IMR-90 (cell line): ENCODE measurements around the gene DENND10. TPM values are rescaled to one million over a fixed set of nuclear protein-coding genes. Genes with fewer than 3 reads are reported as not detected.

Source experiments
- ATAC-seq: fragments of 200-7000 bp; cut with Tn5 transposase; 2 replicates; pipeline ENCODE4 v1.9.1; 2020; ENCODE audit warnings: low read depth, mild to moderate bottlenecking, moderate library complexity
- BruUV-seq: library from RNA; stranded (reverse); fragments of 400-500 nt; replicated peaks from 2 replicates; lab custom pipeline; 2021; lab: Mats Ljungman, UMichigan
- CTCF ChIA-PET: fragments of 300-600 bp; formaldehyde crosslinking; extraction: SDS; loops from one replicate; lab custom pipeline; 2021; ENCODE audit warnings: antibody characterized with exemption; lab: Yijun Ruan, JAX
- POLR2A ChIA-PET: fragments of 300-600 bp; sonication (Branson Sonifier 250); formaldehyde crosslinking; loops from one replicate; lab custom pipeline; 2022; ENCODE audit warnings: antibody characterized with exemption; ENCODE audit not compliant: unreplicated experiment; lab: Charles Lee
- DNase-seq: peaks from one replicate; pipeline ENCODE4 v3.0.0; 2013
- H2AFZ ChIP-seq: replicated peaks from 2 replicates; pipeline ENCODE3; 2013; ENCODE audit warnings: low read length, mild to moderate bottlenecking; ENCODE audit not compliant: poor library complexity
- H2AK5ac ChIP-seq: 2 replicates; pipeline ENCODE4 v1.6.1; 2013; ENCODE audit warnings: low read depth, low read length, inconsistent platforms
- H2AK9ac ChIP-seq: replicated peaks from 2 replicates; pipeline ENCODE3; 2013; ENCODE audit warnings: mild to moderate bottlenecking, low read depth, low read length, moderate library complexity; ENCODE audit not compliant: poor library complexity
- H2BK120ac ChIP-seq: 2 replicates; pipeline ENCODE4 v1.6.1; 2013; ENCODE audit warnings: low read depth, low read length, inconsistent platforms
- H2BK15ac ChIP-seq: 3 replicates; pipeline ENCODE4 v1.6.1; 2013; ENCODE audit warnings: low read depth, low read length, inconsistent platforms
- H2BK20ac ChIP-seq: 2 replicates; pipeline ENCODE4 v1.6.1; 2013; ENCODE audit warnings: low read depth, mild to moderate bottlenecking, inconsistent platforms, low read length, moderate library complexity
- H2BK5ac ChIP-seq: 2 replicates; pipeline ENCODE4 v1.6.1; 2013; ENCODE audit warnings: mild to moderate bottlenecking, low read depth, low read length, inconsistent platforms; ENCODE audit not compliant: poor library complexity, severe bottlenecking
- H3K14ac ChIP-seq: replicated peaks from 2 replicates; pipeline ENCODE4 v1.6.1; 2013; ENCODE audit warnings: low read depth, low read length, inconsistent platforms
- H3K18ac ChIP-seq: 2 replicates; pipeline ENCODE4 v1.6.1; 2013; ENCODE audit warnings: low read depth, low read length, control low read depth
- H3K23ac ChIP-seq: 2 replicates; pipeline ENCODE4 v1.6.1; 2013; ENCODE audit warnings: low read depth, low read length, inconsistent platforms
- H3K27ac ChIP-seq: 2 replicates; pipeline ENCODE4 v1.5.1; 2013; ENCODE audit warnings: mild to moderate bottlenecking, control low read depth, low read length; ENCODE audit not compliant: insufficient read depth
- H3K27me3 ChIP-seq: 2 replicates; pipeline ENCODE4 v1.6.1; 2013; ENCODE audit warnings: low read length; ENCODE audit not compliant: control insufficient read depth, insufficient read depth
- H3K36me3 ChIP-seq: 2 replicates; pipeline ENCODE4 v1.6.1; 2013; ENCODE audit warnings: low read length, mixed read lengths; ENCODE audit not compliant: control insufficient read depth, insufficient read depth
- H3K4ac ChIP-seq: 2 replicates; pipeline ENCODE4 v1.6.1; 2013; ENCODE audit warnings: low read depth, low read length, inconsistent platforms
- H3K4me1 ChIP-seq: 2 replicates; pipeline ENCODE4 v1.6.1; 2013; ENCODE audit warnings: low read length, mixed read lengths; ENCODE audit not compliant: control insufficient read depth, insufficient read depth
- H3K4me2 ChIP-seq: 2 replicates; pipeline ENCODE4 v1.6.1; 2013; ENCODE audit warnings: low read depth, mild to moderate bottlenecking, control low read depth, low read length, moderate library complexity
- H3K4me3 ChIP-seq: 2 replicates; pipeline ENCODE4 v1.5.1; 2013; ENCODE audit warnings: low read depth, mild to moderate bottlenecking, control low read depth, low read length, moderate library complexity; ENCODE audit not compliant: insufficient read depth
- H3K56ac ChIP-seq: 2 replicates; pipeline ENCODE4 v1.6.1; 2013; ENCODE audit warnings: low read length, inconsistent platforms; ENCODE audit not compliant: insufficient read depth; ENCODE audit errors: extremely low read depth
- H3K79me1 ChIP-seq, 2 experiments: 2 replicates each; pipeline ENCODE4 v1.6.1; 2013; ENCODE audit warnings: low read length in 2 of 2, inconsistent platforms in 1 of 2, low read depth in 1 of 2
- H3K9ac ChIP-seq: 2 replicates; pipeline ENCODE4 v1.6.1; 2013; ENCODE audit warnings: low read depth, low read length, control low read depth
- H3K9me1 ChIP-seq: 2 replicates; pipeline ENCODE4 v1.6.1; 2013; ENCODE audit warnings: low read length, inconsistent platforms; ENCODE audit not compliant: insufficient read depth
- H3K9me3 ChIP-seq: 2 replicates; pipeline ENCODE4 v1.6.1; 2013; ENCODE audit warnings: low read length; ENCODE audit not compliant: control insufficient read depth, insufficient read depth
- H4K20me1 ChIP-seq: 2 replicates; pipeline ENCODE4 v1.6.1; 2013; ENCODE audit warnings: low read length, inconsistent platforms; ENCODE audit not compliant: insufficient read depth
- H4K5ac ChIP-seq: 2 replicates; pipeline ENCODE4 v1.6.1; 2013; ENCODE audit warnings: mild to moderate bottlenecking, low read depth, low read length, control low read depth
- H4K8ac ChIP-seq, 2 experiments: 2 replicates each; pipeline ENCODE4 v1.6.1; 2013; ENCODE audit warnings: low read depth in 2 of 2, low read length in 2 of 2, control low read depth in 1 of 2, inconsistent platforms in 1 of 2
- H4K91ac ChIP-seq: 2 replicates; pipeline ENCODE4 v1.6.1; 2013; ENCODE audit warnings: low read depth, low read length, inconsistent platforms; ENCODE audit not compliant: insufficient read depth
- BHLHE40 ChIP-seq: fragments of 150-350 bp; IDR thresholded peaks from 2 replicates; pipeline ENCODE4 v1.6.1; 2016; ENCODE audit warnings: mild to moderate bottlenecking, low read depth, low read length
- CEBPB ChIP-seq: IDR thresholded peaks from 2 replicates; pipeline ENCODE4 v1.6.1; 2012; ENCODE audit warnings: low read depth, low read length, improper control_type of control experiment
- CHD1 ChIP-seq: IDR thresholded peaks from 2 replicates; pipeline ENCODE4 v1.6.1; 2012; ENCODE audit warnings: low read depth, low read length, improper control_type of control experiment
- FOS ChIP-seq: fragments of 150-350 bp; IDR thresholded peaks from 2 replicates; pipeline ENCODE4 v1.6.1; 2016; ENCODE audit warnings: low read depth, low read length
- MAZ ChIP-seq: IDR thresholded peaks from 2 replicates; pipeline ENCODE4 v1.6.1; 2012; ENCODE audit warnings: low read depth, mild to moderate bottlenecking, low read length, improper control_type of control experiment, moderate library complexity, borderline replicate concordance
- MXI1 ChIP-seq: IDR thresholded peaks from 2 replicates; pipeline ENCODE4 v1.6.1; 2012; ENCODE audit warnings: low read depth, mild to moderate bottlenecking, low read length, moderate library complexity, borderline replicate concordance
- NFE2L2 ChIP-seq: fragments of 150-350 bp; IDR thresholded peaks from 2 replicates; pipeline ENCODE4 v1.6.1; 2016; ENCODE audit warnings: low read depth, mild to moderate bottlenecking, low read length
- POLR2A ChIP-seq: IDR thresholded peaks from 2 replicates; pipeline ENCODE4 v1.6.1; 2012; ENCODE audit warnings: mild to moderate bottlenecking, low read depth, low read length
- RAD21 ChIP-seq: IDR thresholded peaks from 2 replicates; pipeline ENCODE4 v1.6.1; 2012; ENCODE audit warnings: low read length, improper control_type of control experiment
- RCOR1 ChIP-seq: IDR thresholded peaks from 2 replicates; pipeline ENCODE4 v1.6.1; 2012; ENCODE audit warnings: mild to moderate bottlenecking, low read length, improper control_type of control experiment; ENCODE audit not compliant: insufficient replicate concordance
- RFX5 ChIP-seq: IDR thresholded peaks from 2 replicates; pipeline ENCODE4 v1.8.0; 2012; ENCODE audit warnings: low read depth, mild to moderate bottlenecking, low read length, moderate library complexity
- SMC3 ChIP-seq: fragments of 150-350 bp; IDR thresholded peaks from 2 replicates; pipeline ENCODE4 v1.6.1; 2016; ENCODE audit warnings: low read depth, mild to moderate bottlenecking, antibody characterized with exemption, low read length, moderate library complexity
- WGBS, 2 experiments: methylation state at CpG; one replicate each; pipeline versions ENCODE4 v1.1.5 to v1.1.7; 2013; ENCODE audit warnings: missing lambda C conversion rate in 2 of 2; ENCODE audit not compliant: insufficient read length in 1 of 2; ENCODE audit errors: extremely low coverage in 2 of 2; 5-methylcytosine and 5-hydroxymethylcytosine counted together
- dilution Hi-C: fragments of 300-500 bp; cut with HindIII; formaldehyde crosslinking; loops from one replicate; pipeline ENCODE4 v1.14.3; 2018; ENCODE audit warnings: low sequenced_read_pairs; ENCODE audit not compliant: unreplicated experiment
- in situ Hi-C: fragments of 300-500 bp; cut with MboI; formaldehyde crosslinking; loops from 3 replicates; pipeline ENCODE4 v1.14.3; 2019; ENCODE audit warnings: low sequenced_read_pairs, inconsistent platforms, mixed read lengths
- intact Hi-C: fragments of 100-400 bp; cut with micrococcal nuclease; formaldehyde crosslinking; loops from 2 replicates; pipeline ENCODE4 v1.10.0; 2022
- polyA plus RNA-seq, 3 experiments: library from polyadenylated mRNA; depleted of rRNA; stranded (reverse); fragments of >200 nt; gene quantifications; 2 replicates each; pipeline ENCODE4 v1.2.3, GENCODE V29; 2012; ENCODE audit warnings: low replicate concordance in 1 of 3
- total RNA-seq: library from RNA; depleted of rRNA; stranded (reverse); fragments of >200 nt; gene quantifications from 2 replicates; pipeline ENCODE4 v1.2.3, GENCODE V29; 2012
- TF ChIP-seq, protein P1 (sequence below): conservative IDR thresholded peaks from 2 replicates; pipeline ENCODE4 v1.5.1; 2012; ENCODE audit warnings: mild to moderate bottlenecking, low read depth, low read length, improper control_type of control experiment
- TF ChIP-seq, protein P2 (sequence below): fragments of 150-350 bp; IDR thresholded peaks from 2 replicates; pipeline ENCODE4 v1.6.1; 2016; ENCODE audit warnings: low read depth, mild to moderate bottlenecking, low read length, moderate library complexity, borderline replicate concordance
- TF ChIP-seq, protein P3 (sequence below): fragments of 150-350 bp; IDR thresholded peaks from 2 replicates; pipeline ENCODE4 v1.6.1; 2017; ENCODE audit warnings: mild to moderate bottlenecking, antibody characterized with exemption, low read length, low read depth

The DENND10 gene
- total and polyA plus RNA-seq, 2 of the 4 experiments (the other 2 are of a cell fraction), result 50.9 to 81.4 TPM

DNA sequence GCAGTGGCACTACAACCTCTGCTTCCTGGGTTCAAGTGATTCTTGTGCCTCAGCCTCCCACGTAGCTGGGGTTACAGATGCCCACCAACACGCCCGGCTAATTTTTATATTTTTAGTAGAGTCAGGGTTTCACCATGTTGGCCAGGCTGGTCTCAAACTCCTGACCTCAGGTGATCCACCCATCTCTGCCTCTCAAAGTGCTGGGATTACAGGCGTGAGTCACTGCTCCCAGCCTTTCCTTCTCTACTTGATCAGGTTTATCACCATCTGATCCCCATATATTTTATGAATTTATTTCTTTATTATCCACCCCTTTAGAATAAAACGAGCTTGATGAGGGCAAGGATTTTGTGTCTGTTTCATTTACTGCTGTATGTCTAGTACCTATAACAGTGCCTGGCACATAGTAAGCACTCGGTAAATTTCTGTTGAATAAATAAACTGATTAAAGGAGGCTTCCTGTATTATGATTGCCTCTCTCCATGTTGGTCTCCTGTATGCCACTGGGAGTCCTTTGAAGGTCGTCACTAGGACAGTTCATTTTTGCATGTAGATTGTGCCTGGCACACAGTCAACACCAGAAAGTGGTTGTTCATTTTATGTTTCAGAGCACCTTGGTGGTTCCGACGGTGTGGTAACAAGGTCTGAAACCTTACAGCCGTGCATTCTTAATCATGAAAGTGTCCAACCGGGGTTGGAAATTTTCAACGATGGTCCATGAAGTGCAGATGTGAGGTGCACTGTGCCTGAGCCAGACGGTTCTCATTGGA lies 13.7 kb upstream of the DENND10 start:
- Histone ChIP-seq H2BK20ac (no peak overlapping the region), H3K36me3 (no peaks in the 10 kb centered on the region), H2AK5ac (no peak overlapping the region), H3K23ac (no peak overlapping the region), H2AFZ (no peak overlapping the region), H2BK15ac (no peak overlapping the region; the same call in 2 of the 3 replicates), H3K9ac (no peak overlapping the region), H4K5ac (no peak overlapping the region), H2AK9ac (no peak overlapping the region), H3K27ac (no peak overlapping the region), H3K14ac (no peak overlapping the region), H4K91ac (no peak overlapping the region), H2BK5ac (no peak overlapping the region), H3K9me1 (peaks cover 4% of the 10 kb centered on the region; the same call in 1 of the 2 replicates), H3K4me2 (no peak overlapping the region), H4K8ac (no peak overlapping the region), H2BK120ac (no peak overlapping the region), H4K20me1 (no peaks in the 10 kb centered on the region), H3K18ac (no peak overlapping the region), H3K4ac (0 out of 2 replicates have a peak overlapping the region, but pooled peaks have one; percentile 18), H3K27me3 (no peaks in the 10 kb centered on the region), H3K9me3 (no peaks in the 10 kb centered on the region), H3K4me1 (peaks cover 7% of the 10 kb centered on the region), H3K79me1 (no peaks in the 10 kb centered on the region), H3K4me3 (no peak overlapping the region), H3K56ac (no peak overlapping the region)
- dilution Hi-C loops, result no loop called here
- DNase-seq (no peak), ATAC-seq (no peak)
- in situ Hi-C loops, result no loop called here
- ChIA-PET CTCF (no interaction called here), POLR2A (no interaction called here)
- intact Hi-C loops, result no loop called here
- WGBS, 2 experiments, result 69% methylated on average over 2 of the region's 13 CpGs; no CpG with 5 or more reads in 1 of the 2 experiments
- no TSS peak for BruUV-seq
- TF ChIP-seq, protein P1, sequence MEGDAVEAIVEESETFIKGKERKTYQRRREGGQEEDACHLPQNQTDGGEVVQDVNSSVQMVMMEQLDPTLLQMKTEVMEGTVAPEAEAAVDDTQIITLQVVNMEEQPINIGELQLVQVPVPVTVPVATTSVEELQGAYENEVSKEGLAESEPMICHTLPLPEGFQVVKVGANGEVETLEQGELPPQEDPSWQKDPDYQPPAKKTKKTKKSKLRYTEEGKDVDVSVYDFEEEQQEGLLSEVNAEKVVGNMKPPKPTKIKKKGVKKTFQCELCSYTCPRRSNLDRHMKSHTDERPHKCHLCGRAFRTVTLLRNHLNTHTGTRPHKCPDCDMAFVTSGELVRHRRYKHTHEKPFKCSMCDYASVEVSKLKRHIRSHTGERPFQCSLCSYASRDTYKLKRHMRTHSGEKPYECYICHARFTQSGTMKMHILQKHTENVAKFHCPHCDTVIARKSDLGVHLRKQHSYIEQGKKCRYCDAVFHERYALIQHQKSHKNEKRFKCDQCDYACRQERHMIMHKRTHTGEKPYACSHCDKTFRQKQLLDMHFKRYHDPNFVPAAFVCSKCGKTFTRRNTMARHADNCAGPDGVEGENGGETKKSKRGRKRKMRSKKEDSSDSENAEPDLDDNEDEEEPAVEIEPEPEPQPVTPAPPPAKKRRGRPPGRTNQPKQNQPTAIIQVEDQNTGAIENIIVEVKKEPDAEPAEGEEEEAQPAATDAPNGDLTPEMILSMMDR, result no peak
- TF ChIP-seq NFE2L2 (no peak), MXI1 (no peak), FOS (no peak), MAZ (no peak), RAD21 (no peak), RCOR1 (no peak), BHLHE40 (no peak), CHD1 (no peak), RFX5 (no peak), SMC3 (no peak), POLR2A (no peak), CEBPB (no peak)
- TF ChIP-seq, protein P2, sequence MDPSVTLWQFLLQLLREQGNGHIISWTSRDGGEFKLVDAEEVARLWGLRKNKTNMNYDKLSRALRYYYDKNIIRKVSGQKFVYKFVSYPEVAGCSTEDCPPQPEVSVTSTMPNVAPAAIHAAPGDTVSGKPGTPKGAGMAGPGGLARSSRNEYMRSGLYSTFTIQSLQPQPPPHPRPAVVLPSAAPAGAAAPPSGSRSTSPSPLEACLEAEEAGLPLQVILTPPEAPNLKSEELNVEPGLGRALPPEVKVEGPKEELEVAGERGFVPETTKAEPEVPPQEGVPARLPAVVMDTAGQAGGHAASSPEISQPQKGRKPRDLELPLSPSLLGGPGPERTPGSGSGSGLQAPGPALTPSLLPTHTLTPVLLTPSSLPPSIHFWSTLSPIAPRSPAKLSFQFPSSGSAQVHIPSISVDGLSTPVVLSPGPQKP, result no peak
- TF ChIP-seq, protein P3, sequence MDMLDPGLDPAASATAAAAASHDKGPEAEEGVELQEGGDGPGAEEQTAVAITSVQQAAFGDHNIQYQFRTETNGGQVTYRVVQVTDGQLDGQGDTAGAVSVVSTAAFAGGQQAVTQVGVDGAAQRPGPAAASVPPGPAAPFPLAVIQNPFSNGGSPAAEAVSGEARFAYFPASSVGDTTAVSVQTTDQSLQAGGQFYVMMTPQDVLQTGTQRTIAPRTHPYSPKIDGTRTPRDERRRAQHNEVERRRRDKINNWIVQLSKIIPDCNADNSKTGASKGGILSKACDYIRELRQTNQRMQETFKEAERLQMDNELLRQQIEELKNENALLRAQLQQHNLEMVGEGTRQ, result no peak
